IMR-90 (cell line): ENCODE data around the gene SGCA. TPM values are rescaled to one million over a fixed set of nuclear protein-coding genes. Genes with fewer than 3 reads are reported as not detected.

Source experiments
- ATAC-seq: fragments of 200-7000 bp; cut with Tn5 transposase; 2 replicates; pipeline ENCODE4 v1.9.1; 2020; ENCODE audit warnings: low read depth, mild to moderate bottlenecking, moderate library complexity
- BruUV-seq: library from RNA; stranded (reverse); fragments of 400-500 nt; replicated peaks from 2 replicates; lab custom pipeline; 2021; lab: Mats Ljungman, UMichigan
- CTCF ChIA-PET: fragments of 300-600 bp; formaldehyde crosslinking; extraction: SDS; loops from one replicate; lab custom pipeline; 2021; ENCODE audit warnings: antibody characterized with exemption; lab: Yijun Ruan, JAX
- POLR2A ChIA-PET: fragments of 300-600 bp; sonication (Branson Sonifier 250); formaldehyde crosslinking; loops from one replicate; lab custom pipeline; 2022; ENCODE audit warnings: antibody characterized with exemption; ENCODE audit not compliant: unreplicated experiment; lab: Charles Lee
- DNase-seq: peaks from one replicate; pipeline ENCODE4 v3.0.0; 2013
- H2AFZ ChIP-seq: replicated peaks from 2 replicates; pipeline ENCODE3; 2013; ENCODE audit warnings: low read length, mild to moderate bottlenecking; ENCODE audit not compliant: poor library complexity
- H2AK5ac ChIP-seq: 2 replicates; pipeline ENCODE4 v1.6.1; 2013; ENCODE audit warnings: low read depth, low read length, inconsistent platforms
- H2AK9ac ChIP-seq: replicated peaks from 2 replicates; pipeline ENCODE3; 2013; ENCODE audit warnings: mild to moderate bottlenecking, low read depth, low read length, moderate library complexity; ENCODE audit not compliant: poor library complexity
- H2BK120ac ChIP-seq: 2 replicates; pipeline ENCODE4 v1.6.1; 2013; ENCODE audit warnings: low read depth, low read length, inconsistent platforms
- H2BK15ac ChIP-seq: 3 replicates; pipeline ENCODE4 v1.6.1; 2013; ENCODE audit warnings: low read depth, low read length, inconsistent platforms
- H2BK20ac ChIP-seq: 2 replicates; pipeline ENCODE4 v1.6.1; 2013; ENCODE audit warnings: low read depth, mild to moderate bottlenecking, inconsistent platforms, low read length, moderate library complexity
- H2BK5ac ChIP-seq: 2 replicates; pipeline ENCODE4 v1.6.1; 2013; ENCODE audit warnings: mild to moderate bottlenecking, low read depth, low read length, inconsistent platforms; ENCODE audit not compliant: poor library complexity, severe bottlenecking
- H3K14ac ChIP-seq: replicated peaks from 2 replicates; pipeline ENCODE4 v1.6.1; 2013; ENCODE audit warnings: low read depth, low read length, inconsistent platforms
- H3K18ac ChIP-seq: 2 replicates; pipeline ENCODE4 v1.6.1; 2013; ENCODE audit warnings: low read depth, low read length, control low read depth
- H3K23ac ChIP-seq: 2 replicates; pipeline ENCODE4 v1.6.1; 2013; ENCODE audit warnings: low read depth, low read length, inconsistent platforms
- H3K27ac ChIP-seq: 2 replicates; pipeline ENCODE4 v1.5.1; 2013; ENCODE audit warnings: mild to moderate bottlenecking, control low read depth, low read length; ENCODE audit not compliant: insufficient read depth
- H3K27me3 ChIP-seq: 2 replicates; pipeline ENCODE4 v1.6.1; 2013; ENCODE audit warnings: low read length; ENCODE audit not compliant: control insufficient read depth, insufficient read depth
- H3K36me3 ChIP-seq: 2 replicates; pipeline ENCODE4 v1.6.1; 2013; ENCODE audit warnings: low read length, mixed read lengths; ENCODE audit not compliant: control insufficient read depth, insufficient read depth
- H3K4ac ChIP-seq: 2 replicates; pipeline ENCODE4 v1.6.1; 2013; ENCODE audit warnings: low read depth, low read length, inconsistent platforms
- H3K4me1 ChIP-seq: 2 replicates; pipeline ENCODE4 v1.6.1; 2013; ENCODE audit warnings: low read length, mixed read lengths; ENCODE audit not compliant: control insufficient read depth, insufficient read depth
- H3K4me2 ChIP-seq: 2 replicates; pipeline ENCODE4 v1.6.1; 2013; ENCODE audit warnings: low read depth, mild to moderate bottlenecking, control low read depth, low read length, moderate library complexity
- H3K4me3 ChIP-seq: 2 replicates; pipeline ENCODE4 v1.5.1; 2013; ENCODE audit warnings: low read depth, mild to moderate bottlenecking, control low read depth, low read length, moderate library complexity; ENCODE audit not compliant: insufficient read depth
- H3K56ac ChIP-seq: 2 replicates; pipeline ENCODE4 v1.6.1; 2013; ENCODE audit warnings: low read length, inconsistent platforms; ENCODE audit not compliant: insufficient read depth; ENCODE audit errors: extremely low read depth
- H3K79me1 ChIP-seq, 2 experiments: 2 replicates each; pipeline ENCODE4 v1.6.1; 2013; ENCODE audit warnings: low read length in 2 of 2, inconsistent platforms in 1 of 2, low read depth in 1 of 2
- H3K9ac ChIP-seq: 2 replicates; pipeline ENCODE4 v1.6.1; 2013; ENCODE audit warnings: low read depth, low read length, control low read depth
- H3K9me1 ChIP-seq: 2 replicates; pipeline ENCODE4 v1.6.1; 2013; ENCODE audit warnings: low read length, inconsistent platforms; ENCODE audit not compliant: insufficient read depth
- H3K9me3 ChIP-seq: 2 replicates; pipeline ENCODE4 v1.6.1; 2013; ENCODE audit warnings: low read length; ENCODE audit not compliant: control insufficient read depth, insufficient read depth
- H4K20me1 ChIP-seq: 2 replicates; pipeline ENCODE4 v1.6.1; 2013; ENCODE audit warnings: low read length, inconsistent platforms; ENCODE audit not compliant: insufficient read depth
- H4K5ac ChIP-seq: 2 replicates; pipeline ENCODE4 v1.6.1; 2013; ENCODE audit warnings: mild to moderate bottlenecking, low read depth, low read length, control low read depth
- H4K8ac ChIP-seq, 2 experiments: 2 replicates each; pipeline ENCODE4 v1.6.1; 2013; ENCODE audit warnings: low read depth in 2 of 2, low read length in 2 of 2, control low read depth in 1 of 2, inconsistent platforms in 1 of 2
- H4K91ac ChIP-seq: 2 replicates; pipeline ENCODE4 v1.6.1; 2013; ENCODE audit warnings: low read depth, low read length, inconsistent platforms; ENCODE audit not compliant: insufficient read depth
- BHLHE40 ChIP-seq: fragments of 150-350 bp; IDR thresholded peaks from 2 replicates; pipeline ENCODE4 v1.6.1; 2016; ENCODE audit warnings: mild to moderate bottlenecking, low read depth, low read length
- CEBPB ChIP-seq: IDR thresholded peaks from 2 replicates; pipeline ENCODE4 v1.6.1; 2012; ENCODE audit warnings: low read depth, low read length, improper control_type of control experiment
- CHD1 ChIP-seq: IDR thresholded peaks from 2 replicates; pipeline ENCODE4 v1.6.1; 2012; ENCODE audit warnings: low read depth, low read length, improper control_type of control experiment
- FOS ChIP-seq: fragments of 150-350 bp; IDR thresholded peaks from 2 replicates; pipeline ENCODE4 v1.6.1; 2016; ENCODE audit warnings: low read depth, low read length
- MAFK ChIP-seq: IDR thresholded peaks from 2 replicates; pipeline ENCODE4 v1.6.1; 2012; ENCODE audit warnings: low read depth, low read length, improper control_type of control experiment
- MAZ ChIP-seq: IDR thresholded peaks from 2 replicates; pipeline ENCODE4 v1.6.1; 2012; ENCODE audit warnings: low read depth, mild to moderate bottlenecking, low read length, improper control_type of control experiment, moderate library complexity, borderline replicate concordance
- RAD21 ChIP-seq: IDR thresholded peaks from 2 replicates; pipeline ENCODE4 v1.6.1; 2012; ENCODE audit warnings: low read length, improper control_type of control experiment
- RFX5 ChIP-seq: IDR thresholded peaks from 2 replicates; pipeline ENCODE4 v1.8.0; 2012; ENCODE audit warnings: low read depth, mild to moderate bottlenecking, low read length, moderate library complexity
- WGBS, 2 experiments: methylation state at CpG; one replicate each; pipeline versions ENCODE4 v1.1.5 to v1.1.7; 2013; ENCODE audit warnings: missing lambda C conversion rate in 2 of 2; ENCODE audit not compliant: insufficient read length in 1 of 2; ENCODE audit errors: extremely low coverage in 2 of 2; 5-methylcytosine and 5-hydroxymethylcytosine counted together
- dilution Hi-C: fragments of 300-500 bp; cut with HindIII; formaldehyde crosslinking; loops from one replicate; pipeline ENCODE4 v1.14.3; 2018; ENCODE audit warnings: low sequenced_read_pairs; ENCODE audit not compliant: unreplicated experiment
- in situ Hi-C: fragments of 300-500 bp; cut with MboI; formaldehyde crosslinking; loops from 3 replicates; pipeline ENCODE4 v1.14.3; 2019; ENCODE audit warnings: low sequenced_read_pairs, inconsistent platforms, mixed read lengths
- intact Hi-C: fragments of 100-400 bp; cut with micrococcal nuclease; formaldehyde crosslinking; loops from 2 replicates; pipeline ENCODE4 v1.10.0; 2022
- polyA plus RNA-seq, 3 experiments: library from polyadenylated mRNA; depleted of rRNA; stranded (reverse); fragments of >200 nt; gene quantifications; 2 replicates each; pipeline ENCODE4 v1.2.3, GENCODE V29; 2012; ENCODE audit warnings: low replicate concordance in 1 of 3
- total RNA-seq: library from RNA; depleted of rRNA; stranded (reverse); fragments of >200 nt; gene quantifications from 2 replicates; pipeline ENCODE4 v1.2.3, GENCODE V29; 2012
- TF ChIP-seq, protein P1 (sequence below): fragments of 150-350 bp; IDR thresholded peaks from 2 replicates; pipeline ENCODE4 v1.6.1; 2016; ENCODE audit warnings: low read depth, mild to moderate bottlenecking, low read length, moderate library complexity, borderline replicate concordance
- TF ChIP-seq, protein P2 (sequence below): conservative IDR thresholded peaks from 2 replicates; pipeline ENCODE4 v1.5.1; 2012; ENCODE audit warnings: mild to moderate bottlenecking, low read depth, low read length, improper control_type of control experiment
- TF ChIP-seq, protein P3 (sequence below): fragments of 150-350 bp; IDR thresholded peaks from 2 replicates; pipeline ENCODE4 v1.6.1; 2017; ENCODE audit warnings: mild to moderate bottlenecking, antibody characterized with exemption, low read length, low read depth

The SGCA gene
- total and polyA plus RNA-seq, 2 of the 4 experiments (the other 2 are of a cell fraction) = 0.19 TPM; not detected in 1

DNA sequence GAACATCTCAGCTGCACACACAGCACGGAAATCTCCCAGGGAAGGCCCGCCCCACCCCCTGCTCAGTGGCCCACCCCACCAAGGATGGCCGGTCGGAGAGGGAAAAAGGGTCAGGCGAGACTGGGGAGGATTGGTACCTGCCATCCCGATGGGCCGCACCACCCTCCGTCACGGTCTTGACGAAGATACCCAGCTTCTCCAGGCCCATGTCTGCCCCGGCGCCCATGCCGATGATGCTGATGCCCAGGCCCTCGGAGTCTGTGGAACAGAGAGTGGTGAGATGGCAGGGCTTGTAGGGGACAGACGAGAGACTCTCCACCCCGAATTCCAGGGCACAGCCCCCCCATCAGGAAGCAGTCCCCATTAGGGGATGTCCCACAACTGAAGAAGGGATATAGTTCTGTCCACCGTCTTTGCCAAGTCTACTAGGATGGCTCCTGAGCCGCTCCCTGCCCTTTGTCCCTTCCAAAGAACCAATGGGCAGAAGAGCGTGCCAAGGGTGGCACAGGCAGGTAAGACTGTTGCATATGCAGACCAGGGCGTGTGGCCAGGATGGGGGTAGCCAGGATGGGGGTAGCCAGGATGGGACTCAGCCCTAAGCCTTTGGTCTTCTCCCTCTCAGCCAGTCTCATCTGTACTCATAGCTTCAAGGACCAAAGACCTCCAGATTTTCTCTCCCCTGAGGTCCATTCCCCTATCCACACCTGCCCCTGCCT, 22.2 kb upstream of the SGCA start:
- Histone ChIP-seq H2BK20ac (no peak overlapping the region), H4K20me1 (peaks cover 94% of the 10 kb centered on the region), H3K79me1 (peaks cover 20 to 95% of the 10 kb centered on the region in 2 experiments), H4K8ac (no peak overlapping the region), H3K18ac (no peak overlapping the region), H3K27ac (no peak overlapping the region), H2BK15ac (no peak overlapping the region), H3K27me3 (no peaks in the 10 kb centered on the region), H3K9me3 (no peaks in the 10 kb centered on the region), H2BK5ac (no peak overlapping the region), H3K9ac (no peak overlapping the region), H3K4me1 (peaks cover 22% of the 10 kb centered on the region), H3K9me1 (peaks cover 2% of the 10 kb centered on the region; the same call in 1 of the 2 replicates), H4K5ac (no peak overlapping the region), H2AK9ac (no peak overlapping the region), H4K91ac (no peak overlapping the region), H3K4me2 (no peak overlapping the region), H3K14ac (no peak overlapping the region), H3K56ac (no peak overlapping the region), H2BK120ac (no peak overlapping the region), H3K4me3 (no peak overlapping the region), H2AFZ (no peak overlapping the region), H3K36me3 (peaks cover 63% of the 10 kb centered on the region), H2AK5ac (no peak overlapping the region), H3K23ac (no peak overlapping the region), H3K4ac (no peak overlapping the region)
- BruUV-seq = no TSS peak
- dilution Hi-C loops = no loop called here
- intact Hi-C loops = no loop called here
- in situ Hi-C loops = no loop called here
- DNase-seq (no peak), ATAC-seq (no peak)
- no CpG with 5 or more reads among the region's 20 CpGs for WGBS, 2 experiments
- ChIA-PET CTCF (no interaction called here), POLR2A (no interaction called here)
- no peak for TF ChIP-seq CEBPB
- TF ChIP-seq, protein P1, sequence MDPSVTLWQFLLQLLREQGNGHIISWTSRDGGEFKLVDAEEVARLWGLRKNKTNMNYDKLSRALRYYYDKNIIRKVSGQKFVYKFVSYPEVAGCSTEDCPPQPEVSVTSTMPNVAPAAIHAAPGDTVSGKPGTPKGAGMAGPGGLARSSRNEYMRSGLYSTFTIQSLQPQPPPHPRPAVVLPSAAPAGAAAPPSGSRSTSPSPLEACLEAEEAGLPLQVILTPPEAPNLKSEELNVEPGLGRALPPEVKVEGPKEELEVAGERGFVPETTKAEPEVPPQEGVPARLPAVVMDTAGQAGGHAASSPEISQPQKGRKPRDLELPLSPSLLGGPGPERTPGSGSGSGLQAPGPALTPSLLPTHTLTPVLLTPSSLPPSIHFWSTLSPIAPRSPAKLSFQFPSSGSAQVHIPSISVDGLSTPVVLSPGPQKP = no peak
- TF ChIP-seq, protein P2, sequence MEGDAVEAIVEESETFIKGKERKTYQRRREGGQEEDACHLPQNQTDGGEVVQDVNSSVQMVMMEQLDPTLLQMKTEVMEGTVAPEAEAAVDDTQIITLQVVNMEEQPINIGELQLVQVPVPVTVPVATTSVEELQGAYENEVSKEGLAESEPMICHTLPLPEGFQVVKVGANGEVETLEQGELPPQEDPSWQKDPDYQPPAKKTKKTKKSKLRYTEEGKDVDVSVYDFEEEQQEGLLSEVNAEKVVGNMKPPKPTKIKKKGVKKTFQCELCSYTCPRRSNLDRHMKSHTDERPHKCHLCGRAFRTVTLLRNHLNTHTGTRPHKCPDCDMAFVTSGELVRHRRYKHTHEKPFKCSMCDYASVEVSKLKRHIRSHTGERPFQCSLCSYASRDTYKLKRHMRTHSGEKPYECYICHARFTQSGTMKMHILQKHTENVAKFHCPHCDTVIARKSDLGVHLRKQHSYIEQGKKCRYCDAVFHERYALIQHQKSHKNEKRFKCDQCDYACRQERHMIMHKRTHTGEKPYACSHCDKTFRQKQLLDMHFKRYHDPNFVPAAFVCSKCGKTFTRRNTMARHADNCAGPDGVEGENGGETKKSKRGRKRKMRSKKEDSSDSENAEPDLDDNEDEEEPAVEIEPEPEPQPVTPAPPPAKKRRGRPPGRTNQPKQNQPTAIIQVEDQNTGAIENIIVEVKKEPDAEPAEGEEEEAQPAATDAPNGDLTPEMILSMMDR = no peak
- TF ChIP-seq RFX5 = no peak
- no peak for TF ChIP-seq CHD1
- no peak for TF ChIP-seq RAD21
- TF ChIP-seq, protein P3, sequence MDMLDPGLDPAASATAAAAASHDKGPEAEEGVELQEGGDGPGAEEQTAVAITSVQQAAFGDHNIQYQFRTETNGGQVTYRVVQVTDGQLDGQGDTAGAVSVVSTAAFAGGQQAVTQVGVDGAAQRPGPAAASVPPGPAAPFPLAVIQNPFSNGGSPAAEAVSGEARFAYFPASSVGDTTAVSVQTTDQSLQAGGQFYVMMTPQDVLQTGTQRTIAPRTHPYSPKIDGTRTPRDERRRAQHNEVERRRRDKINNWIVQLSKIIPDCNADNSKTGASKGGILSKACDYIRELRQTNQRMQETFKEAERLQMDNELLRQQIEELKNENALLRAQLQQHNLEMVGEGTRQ = no peak
- TF ChIP-seq BHLHE40 = no peak
- TF ChIP-seq MAFK = no peak
- TF ChIP-seq MAZ = no peak
- TF ChIP-seq FOS = no peak
